NCI-H2171 treated with DMSO at 0.1 percent for 48 hours (cell line): ENCODE measurements around the gene GRK3.
"Not testable (repeated sequence)": the region's sequence is repeated elsewhere in the genome, so short reads cannot be mapped to it uniquely, and the experiment has no call there.

Experiments
- DNase-seq: peaks from one replicate; lab custom pipeline; 2025; lab: John Stamatoyannopoulos, UW

Gene GRK3

GRCh38 chr22:25698978-25699377 is 134.5 kb downstream of the GRK3 start:
- DNase-seq, result no peak

- no peak for DNase-seq
These were observed 136.7 kb downstream of the GRK3 start for GRCh38 chr22:25701056-25701780.

- DNase-seq, result peak; percentile 45
These were observed 137.6 kb downstream of the GRK3 start for GRCh38 chr22:25702040-25702439.

GRCh38 chr22:25702571-25703167 is 138.2 kb downstream of the GRK3 start:
- no peak for DNase-seq

- DNase-seq, result no peak
These were observed 140.2 kb downstream of the GRK3 start for GRCh38 chr22:25704701-25705100.

GRCh38 chr22:25706197-25706596 is 141.7 kb downstream of the GRK3 start:
- no peak for DNase-seq

GRCh38 chr22:25708430-25708829 is 144.0 kb downstream of the GRK3 start:
- DNase-seq, result not testable (repeated sequence)

GRCh38 chr22:25709758-25710157 is 145.3 kb downstream of the GRK3 start:
- DNase-seq, result no peak

- DNase-seq, result no peak
These were observed 146.0 kb downstream of the GRK3 start for GRCh38 chr22:25710501-25710900.

- DNase-seq, result no peak
These were observed 147.0 kb downstream of the GRK3 start for GRCh38 chr22:25711491-25711890.

- no peak for DNase-seq
These were observed 148.4 kb downstream of the GRK3 start for GRCh38 chr22:25712661-25713400.

GRCh38 chr22:25714070-25714469 is 149.6 kb downstream of the GRK3 start:
- DNase-seq, result no peak

- no peak for DNase-seq
These were observed 150.3 kb downstream of the GRK3 start for GRCh38 chr22:25714739-25715138.

- no peak for DNase-seq
These were observed 152.2 kb downstream of the GRK3 start for GRCh38 chr22:25716637-25717036.

GRCh38 chr22:25718135-25718840 is 153.8 kb downstream of the GRK3 start:
- DNase-seq, result no peak

- no peak for DNase-seq
These were observed 157.7 kb downstream of the GRK3 start for GRCh38 chr22:25722223-25722622.

- no peak for DNase-seq
These were observed 158.2 kb downstream of the GRK3 start for GRCh38 chr22:25722626-25723025.

- DNase-seq, result no peak
These were observed 161.8 kb downstream of the GRK3 start for GRCh38 chr22:25726241-25726640.

GRCh38 chr22:25728071-25728470 is 163.6 kb downstream of the GRK3 start:
- no peak for DNase-seq

- DNase-seq, result no peak
These were observed 164.8 kb downstream of the GRK3 start for GRCh38 chr22:25729016-25729995.

GRCh38 chr22:25735650-25736049 is 171.2 kb downstream of the GRK3 start:
- no peak for DNase-seq
